ENCODE data around the gene NEK11.

- TF ChIP-seq, protein P1, sequence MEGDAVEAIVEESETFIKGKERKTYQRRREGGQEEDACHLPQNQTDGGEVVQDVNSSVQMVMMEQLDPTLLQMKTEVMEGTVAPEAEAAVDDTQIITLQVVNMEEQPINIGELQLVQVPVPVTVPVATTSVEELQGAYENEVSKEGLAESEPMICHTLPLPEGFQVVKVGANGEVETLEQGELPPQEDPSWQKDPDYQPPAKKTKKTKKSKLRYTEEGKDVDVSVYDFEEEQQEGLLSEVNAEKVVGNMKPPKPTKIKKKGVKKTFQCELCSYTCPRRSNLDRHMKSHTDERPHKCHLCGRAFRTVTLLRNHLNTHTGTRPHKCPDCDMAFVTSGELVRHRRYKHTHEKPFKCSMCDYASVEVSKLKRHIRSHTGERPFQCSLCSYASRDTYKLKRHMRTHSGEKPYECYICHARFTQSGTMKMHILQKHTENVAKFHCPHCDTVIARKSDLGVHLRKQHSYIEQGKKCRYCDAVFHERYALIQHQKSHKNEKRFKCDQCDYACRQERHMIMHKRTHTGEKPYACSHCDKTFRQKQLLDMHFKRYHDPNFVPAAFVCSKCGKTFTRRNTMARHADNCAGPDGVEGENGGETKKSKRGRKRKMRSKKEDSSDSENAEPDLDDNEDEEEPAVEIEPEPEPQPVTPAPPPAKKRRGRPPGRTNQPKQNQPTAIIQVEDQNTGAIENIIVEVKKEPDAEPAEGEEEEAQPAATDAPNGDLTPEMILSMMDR (conservative IDR thresholded peaks at IDR 0.05), result no peak
- TF ChIP-seq EZH2 (IDR thresholded peaks at IDR 0.05; ENCODE audit: low read depth), result no peak
Observed at GRCh38 chr3:131236421-131236820, 209.7 kb downstream of the NEK11 start.

Data from PC-9 (cell line).